HG03064 (cell line): ENCODE results near the gene DNAJB11.
"Not testable (repeated sequence)": the region's sequence is repeated elsewhere in the genome, so short reads cannot be mapped to it uniquely, and the experiment has no call there.

Source experiments
- ATAC-seq: cut with Tn5 transposase; IDR thresholded peaks from one replicate; pipeline ENCODE4 v1.9.1; 2021; ENCODE audit warnings: low read depth; ENCODE audit not compliant: unreplicated experiment

The DNAJB11 gene

GRCh38 chr3:186551387-186551786, 19.1 kb upstream of the DNAJB11 start:
- ATAC-seq: no peak

DNA sequence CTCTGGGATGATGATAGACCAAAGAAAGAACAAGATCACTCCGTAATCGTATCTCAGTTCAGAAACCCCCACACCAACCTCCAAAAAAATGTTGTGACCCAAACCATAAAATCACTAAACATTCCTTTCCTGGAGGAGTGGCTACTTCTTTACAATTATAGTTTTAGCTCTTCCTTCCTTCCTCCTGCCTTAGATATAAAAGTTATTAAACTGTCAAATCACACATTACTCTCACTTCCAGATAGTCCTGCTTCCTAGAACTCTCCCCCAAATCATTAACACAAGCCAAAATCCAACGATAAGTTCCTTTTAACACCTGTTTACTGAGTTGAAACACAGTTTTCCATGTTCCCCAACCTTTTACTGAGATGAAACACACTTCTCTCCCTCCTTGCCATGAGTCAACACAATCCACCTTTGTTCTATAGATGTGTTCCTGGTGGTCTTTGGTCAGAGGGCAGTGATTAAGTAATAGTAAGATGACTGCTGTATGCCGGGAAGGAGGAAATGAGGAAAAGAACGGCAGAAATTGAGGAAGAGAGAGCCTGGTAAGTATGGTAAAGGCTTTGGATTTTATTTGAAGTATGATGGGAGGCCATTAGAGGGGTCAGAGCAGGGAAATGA, 18.0 kb upstream of the DNAJB11 start:
- no peak for ATAC-seq

DNA sequence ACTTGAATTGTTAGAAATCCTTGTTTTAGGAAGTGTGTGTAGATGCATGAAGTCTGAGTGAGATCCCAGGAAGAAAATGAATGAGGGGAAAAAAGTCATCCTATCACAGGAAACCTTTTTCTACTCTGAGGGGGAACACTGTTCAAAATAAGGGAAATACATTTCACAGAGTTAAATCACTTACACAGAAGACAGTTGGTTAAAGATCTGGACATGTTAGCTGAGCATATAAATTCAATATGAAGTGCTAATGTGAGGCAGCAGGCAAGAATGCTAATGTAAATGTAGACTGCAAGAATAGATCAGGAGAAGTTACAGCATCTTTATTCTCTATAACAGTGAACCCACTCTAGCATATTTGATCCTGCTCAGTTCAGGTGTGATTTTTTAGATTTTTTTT, 5.9 kb upstream of the DNAJB11 start:
- ATAC-seq: no peak

DNA sequence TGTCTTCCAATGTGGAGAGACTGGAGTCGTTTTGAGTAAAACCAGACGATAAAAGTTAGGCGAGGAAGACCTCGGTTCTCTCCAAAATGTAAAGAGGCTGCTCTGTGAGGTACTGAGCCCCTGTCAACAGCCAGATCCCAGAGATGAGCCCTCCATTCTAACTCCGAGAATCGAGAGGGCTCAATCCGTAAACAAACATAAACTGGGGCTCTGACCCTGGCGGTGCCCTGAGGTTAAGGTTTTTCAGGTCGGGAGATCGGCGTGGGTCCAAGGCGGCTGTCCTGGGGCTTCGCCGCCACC, 3.8 kb upstream of the DNAJB11 start:
- ATAC-seq: no peak

GRCh38 chr3:186567072-186567921, 3.2 kb upstream of the DNAJB11 start, which contains the start of gene TBCCD1:
Gene TBCCD1, minus strand, starts transcription at chr3:186567339. Its CDS starts 3,010 bp downstream, at chr3:186564329.
- peak; percentile 39 for ATAC-seq

DNA sequence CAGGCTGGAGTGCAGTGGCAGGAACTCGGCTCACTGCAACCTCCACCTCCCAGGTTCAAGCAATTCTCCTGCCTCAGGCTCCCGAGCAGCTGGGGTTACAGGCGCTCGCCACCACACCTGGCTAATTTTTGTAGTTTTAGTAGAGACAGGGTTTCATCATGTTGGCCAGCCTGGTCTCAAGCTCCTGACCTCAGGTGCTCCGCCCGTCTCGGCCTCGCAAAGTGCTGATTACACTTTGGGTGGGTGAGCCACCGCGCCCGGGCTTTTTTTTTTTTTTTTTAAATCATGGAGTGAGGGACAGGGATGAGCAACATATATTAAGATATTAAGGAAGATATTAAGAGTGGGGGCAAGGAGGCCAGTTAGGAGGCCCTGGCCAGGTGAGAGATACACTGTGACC, 1.2 kb upstream of the DNAJB11 start:
- ATAC-seq: not testable (repeated sequence)

DNA sequence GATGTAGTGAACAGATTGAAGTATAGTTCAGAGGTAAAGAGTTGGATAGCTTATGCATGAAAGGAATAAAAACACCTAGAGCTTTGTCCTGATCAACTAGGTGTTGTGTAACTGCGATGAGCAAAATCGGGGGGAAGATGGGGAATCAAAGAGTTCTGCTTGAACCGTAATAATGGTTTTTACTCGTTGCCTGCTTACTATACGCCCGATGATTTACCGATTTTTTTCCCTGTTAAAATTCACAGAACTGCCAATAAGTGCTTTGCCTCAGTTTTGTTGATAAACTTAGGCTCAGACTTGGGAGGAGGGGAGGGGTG, 783 bp upstream of the DNAJB11 start:
- ATAC-seq: no peak

- ATAC-seq: no peak
Observed at GRCh38 chr3:186570941-186571643, 572 bp downstream of the DNAJB11 start.

- ATAC-seq: no peak
Observed at GRCh38 chr3:186571644-186572013, 1.1 kb downstream of the DNAJB11 start.

GRCh38 chr3:186577521-186577920, 7.0 kb downstream of the DNAJB11 start:
- no peak for ATAC-seq

DNA sequence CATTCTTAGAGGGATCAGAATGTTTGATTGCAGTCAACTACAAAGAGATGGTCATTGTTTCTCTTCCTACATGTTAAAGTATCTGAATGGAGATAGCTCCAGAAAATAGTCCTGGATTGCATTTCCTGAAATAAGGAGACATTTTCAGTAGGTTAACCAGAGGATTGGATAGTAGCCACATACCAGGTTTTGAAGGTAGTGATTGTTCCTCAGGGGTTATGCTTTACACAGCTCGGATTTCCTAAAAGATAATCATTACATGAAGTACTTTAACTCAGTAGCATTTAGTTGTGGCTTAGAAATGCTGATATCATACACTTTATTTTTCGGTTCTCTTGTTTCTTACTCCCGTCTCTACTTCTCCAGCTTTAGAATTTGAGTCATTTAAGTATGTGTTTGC, 10.3 kb downstream of the DNAJB11 start:
- no peak for ATAC-seq

DNA sequence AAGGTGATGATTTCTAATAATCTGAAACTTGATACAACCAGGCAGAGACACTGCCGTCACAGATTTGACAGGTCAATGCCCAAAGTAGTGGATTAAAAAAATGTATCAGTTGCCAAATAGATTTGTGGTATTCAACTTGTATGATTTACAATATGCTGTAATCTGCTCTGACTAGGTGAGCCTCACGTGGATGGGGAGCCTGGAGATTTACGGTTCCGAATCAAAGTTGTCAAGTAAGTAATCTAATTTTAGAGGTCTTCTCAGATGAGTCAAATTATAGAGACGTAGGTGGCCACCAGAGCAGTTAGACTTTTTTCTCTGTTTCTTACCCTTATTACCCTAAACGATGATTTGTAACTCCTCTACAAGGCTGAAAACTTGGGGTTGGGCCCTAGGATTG, 12.0 kb downstream of the DNAJB11 start:
- ATAC-seq: no peak

GRCh38 chr3:186583831-186584230, 13.3 kb downstream of the DNAJB11 start:
- no peak for ATAC-seq

DNA sequence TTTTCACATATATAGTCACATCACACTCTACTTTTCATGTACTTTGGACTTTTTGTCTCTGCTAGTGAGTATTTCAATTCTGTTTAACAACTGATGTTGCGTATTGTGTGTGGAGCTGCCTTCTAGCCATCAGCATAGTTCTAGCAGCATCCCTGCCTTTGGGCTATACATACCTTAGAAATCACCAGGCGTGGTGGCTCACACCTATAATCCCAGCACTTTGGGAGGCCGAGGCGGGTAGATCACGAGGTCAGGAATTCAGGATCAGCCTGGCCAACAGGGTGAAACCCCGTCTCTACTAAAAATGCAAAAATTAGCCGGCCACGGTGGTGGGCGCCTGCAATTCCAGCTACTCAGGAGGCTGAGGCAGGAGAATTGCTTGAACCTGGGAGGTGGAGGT, 15.7 kb downstream of the DNAJB11 start:
- not testable (repeated sequence) for ATAC-seq

GRCh38 chr3:186587183-186587582, 16.7 kb downstream of the DNAJB11 start:
- no peak for ATAC-seq

DNA sequence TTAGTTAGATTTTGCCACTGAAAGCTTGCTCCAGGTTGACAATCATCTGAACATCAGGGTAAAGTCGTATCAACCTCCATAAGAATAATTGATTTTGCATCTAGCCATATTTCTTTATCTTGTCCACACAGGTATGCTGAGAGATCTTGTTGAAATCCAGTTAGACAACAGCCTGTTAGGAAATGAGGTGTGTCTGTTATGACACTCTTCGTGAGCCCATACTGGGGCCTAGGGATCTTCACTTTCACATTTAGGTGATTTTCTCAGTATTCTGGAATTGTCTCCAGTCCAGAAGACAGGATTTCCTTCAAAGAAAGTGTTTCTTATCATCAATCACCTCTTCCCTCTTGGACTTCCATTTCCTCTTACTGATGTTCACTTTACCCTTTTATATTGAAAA, 18.1 kb downstream of the DNAJB11 start:
- ATAC-seq: no peak

- ATAC-seq: no peak
Observed at GRCh38 chr3:186589121-186589520, 18.6 kb downstream of the DNAJB11 start.

DNA sequence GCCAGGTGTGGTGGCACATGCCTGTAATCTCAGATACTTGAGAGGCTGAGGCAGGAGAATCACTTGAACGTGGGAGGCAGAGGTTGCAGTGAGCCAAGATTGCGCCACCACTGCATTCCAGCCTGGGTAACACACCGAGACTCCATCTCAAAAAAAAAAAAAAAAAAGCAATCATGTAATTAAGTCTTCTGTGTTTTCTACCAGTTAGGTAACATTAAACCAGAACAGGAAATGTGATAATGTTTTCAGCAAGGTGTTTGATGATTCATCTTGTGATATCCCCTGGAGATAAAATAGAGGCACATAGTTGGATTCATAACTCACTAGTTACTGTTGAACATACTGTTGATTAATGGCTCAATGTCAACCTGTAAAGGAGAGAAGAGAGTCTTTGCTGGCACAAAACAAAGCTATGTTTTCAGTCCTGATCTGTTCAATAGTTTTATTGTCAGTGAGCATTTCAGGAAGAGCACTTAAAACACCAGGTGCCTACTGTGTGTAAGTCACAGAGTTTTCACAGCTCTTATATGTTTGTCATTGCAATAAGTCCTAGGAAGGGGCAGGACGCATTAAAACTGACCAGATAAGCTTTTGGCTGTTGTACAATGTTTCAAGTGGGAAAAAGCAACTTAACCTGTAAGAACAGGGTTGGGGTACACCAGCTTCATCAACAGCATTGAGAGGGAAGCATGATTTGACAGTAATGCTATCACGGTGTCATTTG, 19.5 kb downstream of the DNAJB11 start:
- ATAC-seq: no peak

DNA sequence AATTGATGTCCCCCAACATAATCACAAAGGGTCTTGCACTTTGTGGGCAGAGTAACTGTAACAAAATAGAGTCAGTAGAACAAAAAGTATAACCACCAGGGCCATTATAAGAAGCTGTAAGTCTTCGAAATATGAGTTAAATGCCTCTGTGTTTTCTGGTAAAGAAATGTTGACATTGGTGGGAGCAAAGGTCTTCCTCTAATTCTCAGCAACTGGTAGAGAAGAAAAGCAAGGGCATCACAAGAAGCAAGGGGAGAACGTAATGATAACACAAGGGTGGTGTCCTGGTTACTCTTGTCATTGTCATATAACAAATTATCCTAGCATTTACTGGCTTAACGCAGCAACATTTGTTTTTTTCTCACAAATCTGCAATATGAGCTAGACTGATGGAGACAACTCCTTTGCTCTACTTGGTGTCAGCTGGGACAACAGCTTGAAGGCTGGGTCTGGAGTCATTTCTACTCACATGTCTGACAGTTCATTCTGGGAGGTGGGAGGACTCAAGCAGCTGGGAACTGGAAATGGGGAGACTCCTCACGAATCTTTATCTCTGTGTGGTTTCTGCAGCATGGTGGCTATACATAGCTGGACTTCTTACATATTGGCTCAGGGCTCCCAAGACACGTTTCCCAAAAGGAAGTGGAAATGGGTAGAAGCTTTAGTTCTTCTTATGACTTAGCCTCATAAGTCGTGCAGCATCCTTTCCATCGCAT, 20.2 kb downstream of the DNAJB11 start:
- no peak for ATAC-seq

GRCh38 chr3:186592682-186593081, 22.2 kb downstream of the DNAJB11 start:
- no peak for ATAC-seq

DNA sequence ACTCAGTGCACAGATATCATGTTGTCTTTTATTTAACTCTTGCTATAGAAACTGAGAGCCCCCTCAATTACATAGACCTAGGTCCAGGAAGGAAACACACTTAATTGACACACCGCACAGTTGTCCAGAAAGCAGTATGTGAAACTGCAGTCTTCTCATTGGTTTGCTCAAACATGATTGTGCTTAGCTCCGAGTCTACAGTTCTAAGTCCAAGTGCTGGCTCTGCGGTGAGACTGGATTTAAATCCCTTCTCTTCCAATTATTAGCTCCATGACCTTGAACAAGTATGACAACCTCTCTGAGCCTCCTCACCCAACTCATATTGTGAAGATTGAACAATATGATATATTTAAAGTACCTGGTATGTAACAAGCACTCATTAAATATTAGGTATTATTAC, 23.3 kb downstream of the DNAJB11 start:
- no peak for ATAC-seq
